Adrenal gland (tissue), 5 donors: ENCODE results near the gene OAS3.

Experiments used
- CTCF ChIP-seq, 6 experiments: fragments of 450-650 bp in 4 of 6; fragments of 200-600 bp in 2 of 6; sonication (generic) in 1 of 6; IDR thresholded peaks; 1 replicate in 5 of 6; 2 replicates in 1 of 6; pipeline versions ENCODE4 v1.5.1 to v1.8.0; 2016 to 2021; ENCODE audit warnings: antibody characterized with exemption in 6 of 6, mild to moderate bottlenecking in 2 of 6, moderate library complexity in 1 of 6
- POLR2A ChIP-seq, 2 donors: fragments of 450-650 bp; IDR thresholded peaks; one replicate each; pipeline ENCODE4 v1.6.1; 2017; ENCODE audit warnings: antibody characterized with exemption in 2 of 2, mild to moderate bottlenecking in 2 of 2, moderate library complexity in 1 of 2
- donor health status: DM: no; HTN: no; CAD: no.

DNA sequence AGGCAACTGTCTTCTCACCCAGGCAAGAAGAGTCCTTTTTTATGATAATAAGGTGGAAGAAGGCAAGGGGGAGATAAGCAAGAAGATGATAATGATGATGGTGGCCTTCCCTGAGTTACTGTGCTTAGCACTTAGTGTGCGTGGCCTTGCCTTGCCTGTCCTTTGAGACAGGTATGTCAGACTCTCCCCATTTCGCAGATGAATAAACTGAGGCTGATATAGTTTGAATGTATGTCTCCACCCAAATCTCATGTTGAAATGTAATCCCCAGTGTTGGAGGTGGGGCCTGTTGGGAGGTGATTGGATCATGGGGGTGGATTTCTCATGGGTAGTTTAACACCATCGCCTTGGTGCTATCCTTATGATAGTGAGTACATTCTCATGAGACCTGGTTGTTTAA, 8.6 kb upstream of the OAS3 start:
- no peak for TF ChIP-seq POLR2A (IDR thresholded peaks at IDR 0.05)
- TF ChIP-seq CTCF (IDR thresholded peaks at IDR 0.05) = no peak
